T1000 (cell line): Measurements from ENCODE around the gene ZSWIM7.

Experiments used
- DNase-seq: peaks from one replicate; lab custom pipeline; 2025; ENCODE audit warnings: mixed read lengths; lab: John Stamatoyannopoulos, UW

The ZSWIM7 gene

GRCh38 chr17:15931394-15931793 lies 68.1 kb downstream of the ZSWIM7 start:
- no peak for DNase-seq

DNA sequence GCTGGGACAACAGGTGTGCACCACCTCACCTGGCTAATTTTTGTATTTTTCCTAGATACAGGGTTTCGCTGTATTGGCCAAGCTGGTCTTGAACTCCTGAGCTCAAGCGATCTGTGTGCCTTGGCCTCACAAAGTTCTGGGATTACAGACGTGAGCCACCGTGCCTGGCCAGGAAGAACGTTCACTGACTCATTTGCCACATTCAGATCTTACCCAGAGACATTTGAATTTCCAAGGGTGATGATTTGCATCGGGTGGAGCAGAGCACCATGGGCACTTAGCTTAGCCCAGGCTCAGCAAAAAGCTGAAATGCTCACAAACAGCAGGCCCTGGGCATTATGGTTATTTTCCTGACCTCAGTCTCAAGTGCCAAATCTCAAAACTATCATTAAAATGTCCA lies 69.1 kb downstream of the ZSWIM7 start:
- no peak for DNase-seq

DNA sequence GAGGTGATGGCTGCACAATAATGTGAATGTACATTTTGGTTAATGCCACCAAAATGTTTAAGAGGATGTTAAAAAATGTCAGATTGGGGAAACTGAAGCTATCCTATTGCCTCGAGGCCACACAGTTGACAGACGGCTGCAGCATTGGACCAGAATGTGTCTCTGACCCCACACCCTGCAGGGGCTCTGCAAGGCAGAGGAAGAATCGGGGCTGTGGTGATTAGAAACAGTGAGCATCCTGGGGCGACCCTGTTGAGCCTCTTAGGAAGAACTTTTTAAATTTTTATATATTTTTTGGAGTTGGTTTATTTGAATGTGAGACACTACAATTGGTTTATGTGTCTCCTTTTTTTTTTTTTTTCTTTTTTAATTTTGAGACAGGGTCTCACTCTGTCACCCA lies 69.6 kb downstream of the ZSWIM7 start:
- DNase-seq: no peak

- DNase-seq: no peak
These were observed 71.2 kb downstream of the ZSWIM7 start for GRCh38 chr17:15928286-15928785.
